Islet of Langerhans (tissue), 1 donor: ENCODE results near the gene GTF3C1.

Source experiments
- FAIRE-seq: peaks from one replicate; lab custom pipeline; 2011; peaks lifted over from hg19 to GRCh38; lab: Jason Lieb, UNC

Gene GTF3C1

GRCh38 chr16:27485811-27486210 lies 63.9 kb downstream of the GTF3C1 start:
- FAIRE-seq = no peak

GRCh38 chr16:27485126-27485525 lies 64.6 kb downstream of the GTF3C1 start:
- FAIRE-seq = no peak

GRCh38 chr16:27483624-27484023 lies 66.1 kb downstream of the GTF3C1 start:
- no peak for FAIRE-seq

- no peak for FAIRE-seq
These were observed 66.7 kb downstream of the GTF3C1 start for GRCh38 chr16:27483088-27483437.

- no peak for FAIRE-seq
These were observed 67.2 kb downstream of the GTF3C1 start for GRCh38 chr16:27482397-27483087.

GRCh38 chr16:27481282-27481934 lies 68.3 kb downstream of the GTF3C1 start:
- no peak for FAIRE-seq

- FAIRE-seq = no peak
These were observed 69.0 kb downstream of the GTF3C1 start for GRCh38 chr16:27480761-27481160.

GRCh38 chr16:27476240-27476639 lies 73.5 kb downstream of the GTF3C1 start:
- no peak for FAIRE-seq

GRCh38 chr16:27475561-27475960 lies 74.2 kb downstream of the GTF3C1 start:
- no peak for FAIRE-seq

GRCh38 chr16:27474921-27475320 lies 74.8 kb downstream of the GTF3C1 start:
- FAIRE-seq = no peak

GRCh38 chr16:27474041-27474440 lies 75.7 kb downstream of the GTF3C1 start:
- FAIRE-seq = no peak

GRCh38 chr16:27473101-27473900 lies 76.4 kb downstream of the GTF3C1 start:
- FAIRE-seq = no peak

- no peak for FAIRE-seq
These were observed 77.4 kb downstream of the GTF3C1 start for GRCh38 chr16:27472091-27473020.

- FAIRE-seq = no peak
These were observed 78.1 kb downstream of the GTF3C1 start for GRCh38 chr16:27471661-27472060.

GRCh38 chr16:27470567-27471431 lies 78.9 kb downstream of the GTF3C1 start:
- FAIRE-seq = no peak

GRCh38 chr16:27468941-27469531 lies 80.7 kb downstream of the GTF3C1 start:
- FAIRE-seq = no peak

- no peak for FAIRE-seq
These were observed 84.2 kb downstream of the GTF3C1 start for GRCh38 chr16:27465483-27465879.

GRCh38 chr16:27464626-27465482 lies 84.9 kb downstream of the GTF3C1 start:
- no peak for FAIRE-seq

GRCh38 chr16:27463741-27464591 lies 85.7 kb downstream of the GTF3C1 start:
- no peak for FAIRE-seq
